Measurements from ENCODE around the gene KNCN.

KNCN gene

GRCh38 chr1:46497665-46498064 is 53.8 kb downstream of the KNCN start:
- no peak for DNase-seq (ENCODE audit: low spot score)

DNA sequence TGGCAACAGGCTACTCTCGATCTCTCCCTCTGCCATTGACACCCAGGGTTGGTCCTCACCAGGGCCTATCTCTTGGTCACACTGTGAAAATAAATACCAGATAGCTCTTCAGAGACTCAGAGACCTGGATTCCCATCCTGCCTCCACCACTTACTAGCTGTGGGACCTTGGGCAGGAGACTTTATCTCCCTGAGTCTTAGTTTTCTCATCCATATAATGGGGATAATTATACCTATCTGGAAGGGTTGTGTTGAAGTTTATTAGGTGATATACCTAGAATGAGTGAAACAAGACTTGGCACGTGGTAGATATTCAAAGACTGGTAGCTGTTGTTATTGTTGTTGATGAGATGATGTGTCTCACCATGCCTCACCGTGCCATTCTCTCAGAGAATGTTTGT is 54.4 kb downstream of the KNCN start:
- no peak for DNase-seq (ENCODE audit: low spot score)

DNA sequence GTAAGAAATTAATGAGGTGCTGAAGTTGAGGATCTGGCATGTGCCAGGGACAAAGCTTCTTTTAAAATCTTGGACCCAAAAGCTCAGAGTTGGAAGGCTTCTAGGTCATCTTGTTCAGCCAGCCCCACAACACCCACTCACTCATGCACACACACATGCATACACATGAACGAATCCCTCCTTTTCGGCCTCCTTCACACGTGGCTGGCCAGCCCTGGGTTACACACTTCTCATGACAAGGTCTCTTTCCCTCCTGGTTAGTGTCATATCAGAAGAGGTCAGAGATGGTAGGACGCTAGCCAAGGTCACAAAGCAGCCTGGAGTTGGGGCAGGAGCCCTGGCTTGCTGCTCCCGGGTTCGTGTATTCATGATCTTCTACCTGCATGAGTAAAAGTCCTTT is 54.9 kb downstream of the KNCN start:
- DNase-seq (ENCODE audit: low spot score): no peak

DNA sequence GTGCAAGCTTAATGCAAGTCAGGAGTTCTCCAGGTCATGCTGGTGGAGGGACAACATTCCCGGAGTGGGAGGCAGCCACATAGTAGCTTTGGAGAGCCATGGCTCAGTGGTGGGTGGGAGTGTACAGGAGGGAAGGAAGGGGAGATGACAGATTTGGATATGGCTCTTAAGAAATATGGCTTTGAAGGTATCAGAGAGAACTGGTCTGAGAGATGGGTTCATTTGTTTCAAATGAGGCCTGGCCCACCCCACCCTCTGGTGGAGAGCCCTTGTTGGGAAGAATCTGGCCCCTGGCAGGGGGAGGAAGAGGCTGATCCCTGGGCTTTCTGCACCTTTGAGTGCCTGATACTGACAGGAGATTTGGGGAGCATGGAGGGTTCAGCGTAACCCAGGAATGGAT is 55.7 kb downstream of the KNCN start:
- no peak for DNase-seq (ENCODE audit: low spot score)
